ENCODE measurements around the gene BICD2.

- TF ChIP-seq CTCF (IDR thresholded peaks at IDR 0.05 in 8 of 11, conservative IDR thresholded peaks at IDR 0.05 in 3 of 11): no peak
- TF ChIP-seq POLR2A (IDR thresholded peaks at IDR 0.05): no peak
Observed at GRCh38 chr9:92721548-92721947, 43.1 kb downstream of the BICD2 start.
